Kidney (tissue), 14 donors: ENCODE results near the gene RALGPS1. TPM values are rescaled to one million over a fixed set of nuclear protein-coding genes. Genes with fewer than 3 reads are reported as not detected.

Experiments
- DNase-seq, 5 donors: peaks; one replicate each; pipeline ENCODE4 v3.0.0-alpha.2; 2013 to 2020
- FAIRE-seq: peaks from 2 replicates; lab custom pipeline; 2012; peaks lifted over from hg19 to GRCh38; lab: Jason Lieb, UNC
- H3K27ac ChIP-seq, 2 donors: one replicate each; pipeline ENCODE4 v1.7.0; 2013; ENCODE audit warnings: low read depth in 2 of 2, low read length in 2 of 2, inconsistent platforms in 1 of 2
- H3K27me3 ChIP-seq: one replicate; pipeline ENCODE4 v1.7.1; 2013; ENCODE audit warnings: low read length, inconsistent platforms; ENCODE audit not compliant: control insufficient read depth, insufficient read depth
- H3K36me3 ChIP-seq, 3 donors: one replicate each; pipeline versions ENCODE4 v1.7.0 to v1.7.1; 2013; ENCODE audit warnings: low read length in 3 of 3, control low read depth in 1 of 3, inconsistent platforms in 1 of 3; ENCODE audit not compliant: insufficient read depth in 3 of 3, control insufficient read depth in 2 of 3
- H3K4me1 ChIP-seq, 3 donors: one replicate each; pipeline versions ENCODE4 v1.7.0 to v1.7.1; 2013; ENCODE audit warnings: low read length in 3 of 3, inconsistent platforms in 1 of 3, low read depth in 1 of 3; ENCODE audit not compliant: control insufficient read depth in 2 of 3, insufficient read depth in 2 of 3
- H3K4me3 ChIP-seq, 3 donors: one replicate each; pipeline versions ENCODE4 v1.7.0 to v1.8.1; 2013; ENCODE audit warnings: low read length in 3 of 3, control low read depth in 1 of 3, inconsistent platforms in 1 of 3
- H3K9ac ChIP-seq, 3 donors: one replicate each; pipeline versions ENCODE4 v1.7.0 to v1.7.1; 2013; ENCODE audit warnings: low read length in 3 of 3, control low read depth in 1 of 3, inconsistent platforms in 1 of 3
- H3K9me3 ChIP-seq, 3 donors: one replicate each; pipeline versions ENCODE4 v1.7.0 to v1.7.1; 2013; ENCODE audit warnings: low read length in 3 of 3, control low read depth in 1 of 3, inconsistent platforms in 1 of 3; ENCODE audit not compliant: control insufficient read depth in 2 of 3, insufficient read depth in 1 of 3
- CTCF ChIP-seq: IDR thresholded peaks from 3 replicates; pipeline ENCODE4 v1.5.1; 2012; ENCODE audit warnings: mild to moderate bottlenecking, moderate library complexity, borderline replicate concordance; ENCODE audit not compliant: insufficient read depth; ENCODE audit errors: extremely low read depth
- intact Hi-C: fragments of 100-400 bp; cut with DNase I; formaldehyde crosslinking; loops from one replicate; pipeline ENCODE4 v1.11.1; 2022
- polyA plus RNA-seq: library from polyadenylated mRNA; stranded (reverse); fragments of 350-450 nt; fragmentation: Illumina TruSeq; extraction: RNeasy Lipid Tissue Mini Kit (QIAGEN cat#74804); gene quantifications from one replicate; pipeline ENCODE4 v1.2.3, GENCODE V29; 2014; ENCODE audit warnings: low read depth, low replicate concordance; ENCODE audit not compliant: insufficient read depth
- total RNA-seq: library from RNA; stranded (reverse); fragmentation: NEBNext Ultra II Directional; extraction: Animal tissue kit (Norgen Biotek cat#: 25700); gene quantifications from one replicate; pipeline ENCODE4 v1.2.1, GENCODE V29; 2021
- donor health status: control.
- donor health status: control.
- donor health status: control.
- donor health status: control.
- donor health status: control.
- donor health status: DM: yes; HTN: yes; CAD: no.
- donor health status: Normal renal cell carcinoma (clear cell type).

The RALGPS1 gene
- total and polyA plus RNA-seq, 2 donors from 2014 or later = 9.4 to 25.2 TPM

- Histone ChIP-seq H3K27ac (no peak overlapping the region), H3K9ac (no peak overlapping the region), H3K4me1 (peaks cover 0 to 3% (median 0%) of the 10 kb centered on the region in 3 donors), H3K4me3 (no peak overlapping the region), H3K27me3 (no peaks in the 10 kb centered on the region), H3K9me3 (no peaks in the 10 kb centered on the region), H3K36me3 (peaks cover 0 to 3% (median under 1%) of the 10 kb centered on the region in 3 donors)
- TF ChIP-seq CTCF = no peak
- no peak for DNase-seq
- intact Hi-C loops = no loop called here
- FAIRE-seq = no peak
Observed at GRCh38 chr9:126874546-126875314, 39.9 kb upstream of the RALGPS1 start.

DNA sequence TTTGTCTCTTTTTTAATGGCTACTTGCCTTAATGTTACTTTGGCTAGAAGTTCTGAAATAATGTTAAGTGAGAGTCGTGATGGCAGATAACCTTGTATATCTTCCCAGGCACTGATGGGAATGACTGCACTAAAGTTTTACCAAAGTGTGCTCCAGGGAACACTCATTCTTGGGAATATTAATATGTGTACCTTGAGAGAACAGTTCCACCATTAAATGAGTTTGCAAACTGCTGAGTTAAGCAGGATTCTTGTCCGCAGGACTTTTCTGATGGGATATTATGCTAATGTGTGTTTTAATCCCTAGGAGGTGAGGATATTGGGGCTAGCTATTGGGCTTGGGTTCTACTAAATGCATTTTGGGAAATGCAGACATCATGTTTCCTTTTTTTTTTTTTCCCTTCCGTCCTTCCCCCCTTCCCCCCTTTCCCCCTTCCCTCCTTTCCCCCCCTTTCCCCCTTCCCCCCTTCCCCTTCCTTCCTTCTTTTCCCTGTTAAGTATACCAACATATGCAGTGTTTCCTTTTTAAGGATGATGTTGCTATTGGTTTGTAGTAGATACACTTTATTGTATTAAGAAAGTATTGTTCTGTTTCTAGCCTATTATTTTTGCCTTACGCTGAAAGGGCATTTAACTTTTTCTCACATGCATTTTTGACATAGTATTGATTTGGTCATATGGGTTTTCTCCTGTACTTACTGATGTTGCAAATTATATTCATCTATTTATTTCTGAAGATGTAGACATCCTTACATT is 38.6 kb upstream of the RALGPS1 start:
- Histone ChIP-seq H3K4me1 (peaks cover 0 to 3% (median 0%) of the 10 kb centered on the region in 3 donors), H3K4me3 (no peak overlapping the region), H3K27me3 (no peaks in the 10 kb centered on the region), H3K9ac (no peak overlapping the region), H3K36me3 (peaks cover 5 to 11% (median 6%) of the 10 kb centered on the region in 3 donors), H3K27ac (no peak overlapping the region), H3K9me3 (no peaks in the 10 kb centered on the region)
- no peak for FAIRE-seq
- intact Hi-C loops = no loop called here
- no peak for DNase-seq
- TF ChIP-seq CTCF = no peak

DNA sequence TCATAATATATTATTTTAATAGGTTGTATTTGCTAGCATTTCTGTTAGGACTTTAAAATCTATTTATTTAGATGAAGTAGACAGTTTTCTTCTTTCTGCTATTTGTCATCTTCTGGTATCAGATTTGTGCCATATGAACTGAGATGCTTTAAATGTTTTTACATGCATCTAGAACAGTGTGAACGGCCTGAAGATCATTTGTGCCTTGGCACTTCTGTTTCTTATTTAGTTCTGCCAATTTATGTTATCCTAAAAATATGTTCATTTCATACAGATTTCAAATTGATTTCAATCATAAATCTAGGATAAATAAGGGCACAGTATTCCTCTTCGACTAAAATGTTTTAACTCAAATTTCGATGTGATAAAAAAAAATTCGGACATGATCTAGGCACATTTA is 38.1 kb upstream of the RALGPS1 start:
- no peaks in the 10 kb centered on the region for H3K27me3 ChIP-seq
- no peak overlapping the region for H3K27ac ChIP-seq
- TF ChIP-seq CTCF = no peak
- FAIRE-seq (no peak), DNase-seq (no peak)
- no peak overlapping the region for H3K9ac ChIP-seq
- no peak overlapping the region for H3K4me3 ChIP-seq
- no peaks in the 10 kb centered on the region for H3K9me3 ChIP-seq
- intact Hi-C loops = no loop called here
- peaks cover 0 to 3% (median 0%) of the 10 kb centered on the region in 3 donors for H3K4me1 ChIP-seq
- peaks cover 5 to 12% (median 8%) of the 10 kb centered on the region in 3 donors for H3K36me3 ChIP-seq
